NB4 (cell line): ENCODE results near the gene SURF2.

ENCODE experiments used
- DNase-seq: peaks from one replicate; pipeline ENCODE4 v3.0.0; 2010; ENCODE audit warnings: low read depth
- H3K4me3 ChIP-seq: one replicate; pipeline ENCODE4 v1.5.1; 2011; ENCODE audit warnings: mild to moderate bottlenecking, low read depth, low read length, moderate library complexity
- CTCF ChIP-seq: IDR thresholded peaks from one replicate; pipeline ENCODE4 v1.5.1; 2012; ENCODE audit warnings: low read depth, low read length
- MAX ChIP-seq: IDR thresholded peaks from 2 replicates; pipeline ENCODE4 v1.6.1; 2011; ENCODE audit warnings: low read depth, low read length
- MYC ChIP-seq: IDR thresholded peaks from 2 replicates; pipeline ENCODE4 v1.6.1; 2011; ENCODE audit warnings: low read depth, low read length
- POLR2A ChIP-seq: IDR thresholded peaks from 2 replicates; pipeline ENCODE4 v1.6.1; 2011; ENCODE audit warnings: mild to moderate bottlenecking; ENCODE audit not compliant: insufficient read length; ENCODE audit errors: extremely low read depth

SURF2 gene

GRCh38 chr9:133396952-133397351 is 40.6 kb downstream of the SURF2 start:
- H3K4me3 ChIP-seq, result no peak overlapping the region
- peak; percentile 57 for DNase-seq
- peak; percentile 50 for TF ChIP-seq CTCF
- TF ChIP-seq MAX, result no peak

GRCh38 chr9:133397370-133397769 is 41.0 kb downstream of the SURF2 start:
- TF ChIP-seq MYC, result no peak
- no peak for TF ChIP-seq MAX
- TF ChIP-seq POLR2A, result no peak
- DNase-seq, result no peak
- no peak overlapping the region for H3K4me3 ChIP-seq

- TF ChIP-seq POLR2A (no peak), MAX (no peak), CTCF (no peak), MYC (no peak)
- DNase-seq, result no peak
- no peak overlapping the region for H3K4me3 ChIP-seq
Observed at GRCh38 chr9:133397895-133398294, 41.5 kb downstream of the SURF2 start.

GRCh38 chr9:133400292-133400691 is 43.9 kb downstream of the SURF2 start:
- no peak overlapping the region for H3K4me3 ChIP-seq
- no peak for TF ChIP-seq POLR2A
- TF ChIP-seq MYC, result no peak
- TF ChIP-seq MAX, result no peak
- no peak for TF ChIP-seq CTCF
- no peak for DNase-seq

- DNase-seq, result no peak
Observed at GRCh38 chr9:133401588-133401987, 45.2 kb downstream of the SURF2 start.

GRCh38 chr9:133402689-133403088 is 46.3 kb downstream of the SURF2 start:
- no peak overlapping the region for H3K4me3 ChIP-seq
- TF ChIP-seq POLR2A (no peak), CTCF (no peak), MAX (no peak), MYC (no peak)
- DNase-seq, result no peak

More at GRCh38 chr9:133401588-133401987, 45.2 kb downstream of the SURF2 start:
- H3K4me3 ChIP-seq, result no peak overlapping the region
- no peak for TF ChIP-seq MYC
- no peak for TF ChIP-seq POLR2A
- no peak for TF ChIP-seq MAX
- no peak for TF ChIP-seq CTCF
